ENCODE data around the gene MEST. TPM values are rescaled to one million over a fixed set of nuclear protein-coding genes. Genes with fewer than 3 reads are reported as not detected.
"Not testable (repeated sequence)": the region's sequence is repeated elsewhere in the genome, so short reads cannot be mapped to it uniquely, and the experiment has no call there.

The MEST gene, protein sequence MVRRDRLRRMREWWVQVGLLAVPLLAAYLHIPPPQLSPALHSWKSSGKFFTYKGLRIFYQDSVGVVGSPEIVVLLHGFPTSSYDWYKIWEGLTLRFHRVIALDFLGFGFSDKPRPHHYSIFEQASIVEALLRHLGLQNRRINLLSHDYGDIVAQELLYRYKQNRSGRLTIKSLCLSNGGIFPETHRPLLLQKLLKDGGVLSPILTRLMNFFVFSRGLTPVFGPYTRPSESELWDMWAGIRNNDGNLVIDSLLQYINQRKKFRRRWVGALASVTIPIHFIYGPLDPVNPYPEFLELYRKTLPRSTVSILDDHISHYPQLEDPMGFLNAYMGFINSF
- 446 TPM for total RNA-seq

GRCh38 chr7:130491841-130492522 is at the start of gene MEST:
Gene MEST, plus strand, starts transcription at chr7:130492085. Its CDS starts 229 bp downstream, at chr7:130492314.
- H3K9ac ChIP-seq (ENCODE audit: low read depth in 1 of 3, low read length in 3 of 3), result peak within 1 kb of the TSS in 2 of 3 donors; percentile 21 to 40

DNA sequence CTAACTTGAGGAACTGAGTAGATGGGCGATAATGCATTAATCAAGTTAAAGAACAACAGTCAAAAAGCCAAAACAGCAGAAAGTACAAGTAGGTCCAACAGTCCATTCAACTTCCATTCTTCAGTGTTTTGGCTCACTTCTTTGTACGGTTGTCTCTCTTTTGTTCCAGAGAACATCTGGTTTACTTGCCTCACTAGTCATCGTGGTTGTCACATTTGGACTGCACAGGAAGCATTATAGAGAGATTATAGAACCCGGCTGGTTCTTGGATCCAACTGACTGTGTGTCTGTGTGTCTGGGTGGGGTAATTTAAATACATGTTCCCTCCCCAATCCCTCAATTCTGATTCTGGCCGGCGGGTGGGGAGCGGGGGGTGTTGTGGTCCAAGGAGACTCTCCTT is 49.3 kb upstream of the MEST start:
- Histone ChIP-seq H3K27me3 (ENCODE audit: control insufficient read depth in 3 of 3, insufficient read depth in 3 of 3, low read length in 3 of 3) (no peaks in the 10 kb centered on the region), H3K36me3 (ENCODE audit: control insufficient read depth in 3 of 3, insufficient read depth in 3 of 3, low read length in 3 of 3) (no peaks in the 10 kb centered on the region), H3K9me3 (ENCODE audit: control insufficient read depth in 3 of 3, low read length in 3 of 3) (no peaks in the 10 kb centered on the region), H3K4me3 (ENCODE audit: low read length in 3 of 3) (no peak overlapping the region), H3K4me1 (ENCODE audit: control insufficient read depth in 3 of 3, insufficient read depth in 3 of 3, low read length in 3 of 3) (peaks cover 6 to 11% (median 9%) of the 10 kb centered on the region in 3 donors), H3K27ac (ENCODE audit: low read depth, low read length) (no peak overlapping the region), H3K9ac (ENCODE audit: low read depth in 1 of 3, low read length in 3 of 3) (no peak overlapping the region)

More at GRCh38 chr7:130491841-130492522, at the start of gene MEST:
- no peak within 1 kb of the TSS for H3K27ac ChIP-seq (ENCODE audit: low read depth, low read length)
- no peaks in the 10 kb centered on the region for H3K36me3 ChIP-seq (ENCODE audit: control insufficient read depth in 3 of 3, insufficient read depth in 3 of 3, low read length in 3 of 3)
- H3K27me3 ChIP-seq (ENCODE audit: control insufficient read depth in 3 of 3, insufficient read depth in 3 of 3, low read length in 3 of 3), result peaks cover 13 to 57% (median 36%) of the 10 kb centered on the region in 3 donors
- H3K4me1 ChIP-seq (ENCODE audit: control insufficient read depth in 3 of 3, insufficient read depth in 3 of 3, low read length in 3 of 3), result peaks cover 7 to 24% (median 10%) of the 10 kb centered on the region in 3 donors
- no peaks in the 10 kb centered on the region for H3K9me3 ChIP-seq (ENCODE audit: control insufficient read depth in 3 of 3, low read length in 3 of 3)
- H3K4me3 ChIP-seq (ENCODE audit: low read length in 3 of 3), result peak within 1 kb of the TSS; percentile 62 to 67 (median 63)

DNA sequence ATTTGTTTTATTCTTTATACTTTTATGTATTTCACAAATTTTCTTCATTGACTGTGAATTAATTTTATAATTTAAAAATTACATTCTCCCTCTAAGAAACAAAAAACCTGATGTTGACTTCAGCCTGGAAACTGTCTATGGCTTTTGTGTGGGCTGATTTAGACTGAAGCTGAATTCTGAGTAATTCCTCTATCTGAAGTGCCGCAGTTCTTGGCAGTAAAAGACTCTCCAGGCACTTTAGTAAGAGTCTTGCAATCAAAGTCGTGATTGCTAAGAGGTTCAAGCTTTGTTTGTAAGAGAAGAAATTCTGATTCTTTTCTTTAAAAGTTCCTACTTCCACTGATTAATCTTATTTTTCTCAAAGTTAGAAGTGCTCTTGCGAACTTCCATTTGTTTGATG is 47.7 kb upstream of the MEST start:
- H3K4me3 ChIP-seq (ENCODE audit: low read length in 3 of 3), result no peak overlapping the region
- no peaks in the 10 kb centered on the region for H3K36me3 ChIP-seq (ENCODE audit: control insufficient read depth in 3 of 3, insufficient read depth in 3 of 3, low read length in 3 of 3)
- no peak overlapping the region for H3K9ac ChIP-seq (ENCODE audit: low read depth in 1 of 3, low read length in 3 of 3)
- no peaks in the 10 kb centered on the region for H3K27me3 ChIP-seq (ENCODE audit: control insufficient read depth in 3 of 3, insufficient read depth in 3 of 3, low read length in 3 of 3)
- H3K27ac ChIP-seq (ENCODE audit: low read depth, low read length), result no peak overlapping the region
- no peaks in the 10 kb centered on the region for H3K9me3 ChIP-seq (ENCODE audit: control insufficient read depth in 3 of 3, low read length in 3 of 3)
- H3K4me1 ChIP-seq (ENCODE audit: control insufficient read depth in 3 of 3, insufficient read depth in 3 of 3, low read length in 3 of 3), result peaks cover 6 to 11% (median 9%) of the 10 kb centered on the region in 3 donors

DNA sequence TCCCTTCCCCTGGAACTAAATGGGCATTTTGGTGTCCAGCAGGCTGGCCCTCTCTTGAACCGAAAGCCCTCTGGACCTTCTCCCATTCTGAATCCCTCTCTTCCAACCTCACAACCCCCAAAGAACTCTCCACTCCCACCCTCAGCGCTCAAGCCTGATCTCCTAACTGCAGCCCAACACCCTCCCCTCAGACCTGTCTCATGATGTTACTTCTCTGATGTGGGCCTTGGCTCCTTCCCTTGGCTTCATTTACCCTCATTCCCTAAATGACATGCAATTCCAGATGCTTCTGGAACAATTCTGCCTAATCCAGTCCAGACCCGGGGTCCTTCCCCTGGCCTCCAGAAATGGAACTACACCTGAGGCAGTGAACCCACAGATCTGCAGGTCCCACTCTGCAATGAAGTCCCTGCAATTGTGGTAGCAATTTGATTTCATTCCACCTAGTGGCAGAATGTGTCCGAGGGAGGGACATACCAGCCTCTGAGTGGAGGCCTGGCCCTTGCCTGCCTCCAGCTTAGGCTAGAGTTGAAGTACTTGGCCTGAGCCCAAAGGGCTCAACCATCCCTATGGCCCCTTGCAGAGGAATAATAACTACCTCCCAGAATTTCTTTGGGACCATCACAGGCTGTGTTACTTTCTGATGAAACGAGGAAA is 47.0 kb upstream of the MEST start:
- Histone ChIP-seq H3K9me3 (ENCODE audit: control insufficient read depth in 3 of 3, low read length in 3 of 3) (no peaks in the 10 kb centered on the region), H3K4me3 (ENCODE audit: low read length in 3 of 3) (no peak overlapping the region), H3K27ac (ENCODE audit: low read depth, low read length) (no peak overlapping the region), H3K4me1 (ENCODE audit: control insufficient read depth in 3 of 3, insufficient read depth in 3 of 3, low read length in 3 of 3) (peaks cover 6 to 11% (median 9%) of the 10 kb centered on the region in 3 donors), H3K9ac (ENCODE audit: low read depth in 1 of 3, low read length in 3 of 3) (no peak overlapping the region), H3K36me3 (ENCODE audit: control insufficient read depth in 3 of 3, insufficient read depth in 3 of 3, low read length in 3 of 3) (no peaks in the 10 kb centered on the region), H3K27me3 (ENCODE audit: control insufficient read depth in 3 of 3, insufficient read depth in 3 of 3, low read length in 3 of 3) (no peaks in the 10 kb centered on the region)

DNA sequence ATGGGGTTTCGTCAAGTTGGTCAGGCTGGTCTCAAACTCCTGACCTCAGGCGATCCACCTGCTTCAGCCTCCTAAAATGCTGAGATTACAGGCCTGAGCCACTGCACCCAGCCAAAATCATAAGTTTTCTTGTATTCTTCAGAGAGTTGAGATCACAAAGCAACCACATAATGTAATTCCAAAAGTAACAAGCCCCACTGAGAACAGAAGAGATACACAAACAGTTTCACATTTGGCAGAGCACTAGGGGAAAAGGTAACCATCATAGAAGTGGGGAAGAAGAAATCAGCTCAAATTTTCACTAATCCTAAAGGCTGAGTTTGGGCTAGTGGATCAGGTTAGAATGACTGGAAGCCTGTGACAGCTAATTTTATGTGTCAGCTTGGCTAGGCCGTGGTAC is 45.6 kb upstream of the MEST start:
- H3K4me1 ChIP-seq (ENCODE audit: control insufficient read depth in 3 of 3, insufficient read depth in 3 of 3, low read length in 3 of 3), result peaks cover 5 to 7% (median 6%) of the 10 kb centered on the region in 3 donors
- H3K27ac ChIP-seq (ENCODE audit: low read depth, low read length), result no peak overlapping the region
- H3K36me3 ChIP-seq (ENCODE audit: control insufficient read depth in 3 of 3, insufficient read depth in 3 of 3, low read length in 3 of 3), result no peaks in the 10 kb centered on the region
- H3K27me3 ChIP-seq (ENCODE audit: control insufficient read depth in 3 of 3, insufficient read depth in 3 of 3, low read length in 3 of 3), result no peaks in the 10 kb centered on the region
- no peak overlapping the region for H3K9ac ChIP-seq (ENCODE audit: low read depth in 1 of 3, low read length in 3 of 3)
- no peaks in the 10 kb centered on the region for H3K9me3 ChIP-seq (ENCODE audit: control insufficient read depth in 3 of 3, low read length in 3 of 3)
- no peak overlapping the region for H3K4me3 ChIP-seq (ENCODE audit: low read length in 3 of 3)

DNA sequence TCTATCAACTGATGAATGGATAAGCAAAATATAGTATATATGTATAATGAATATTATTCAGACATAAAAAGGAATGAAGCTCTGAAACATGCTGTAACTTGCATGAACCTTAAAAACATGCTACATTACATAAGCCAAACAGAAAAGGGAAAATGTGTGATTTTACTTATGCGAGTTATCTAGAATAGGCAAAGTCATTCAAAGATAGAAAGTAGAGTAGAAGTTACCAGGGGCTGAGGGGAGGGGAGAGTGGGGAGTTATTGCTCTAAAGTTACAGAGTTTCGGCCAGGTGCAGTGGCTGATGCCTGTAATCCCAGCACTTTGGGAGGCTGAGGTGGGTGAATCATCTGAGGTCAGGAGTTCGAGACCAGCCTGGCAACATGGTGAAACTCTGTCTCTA is 40.5 kb upstream of the MEST start:
- H3K27ac ChIP-seq (ENCODE audit: low read depth, low read length); H3K4me3 ChIP-seq (ENCODE audit: low read length in 3 of 3); H3K4me1 ChIP-seq (ENCODE audit: control insufficient read depth in 3 of 3, insufficient read depth in 3 of 3, low read length in 3 of 3); H3K9me3 ChIP-seq (ENCODE audit: control insufficient read depth in 3 of 3, low read length in 3 of 3); H3K36me3 ChIP-seq (ENCODE audit: control insufficient read depth in 3 of 3, insufficient read depth in 3 of 3, low read length in 3 of 3); H3K27me3 ChIP-seq (ENCODE audit: control insufficient read depth in 3 of 3, insufficient read depth in 3 of 3, low read length in 3 of 3); H3K9ac ChIP-seq (ENCODE audit: low read depth in 1 of 3, low read length in 3 of 3): not testable (repeated sequence)

DNA sequence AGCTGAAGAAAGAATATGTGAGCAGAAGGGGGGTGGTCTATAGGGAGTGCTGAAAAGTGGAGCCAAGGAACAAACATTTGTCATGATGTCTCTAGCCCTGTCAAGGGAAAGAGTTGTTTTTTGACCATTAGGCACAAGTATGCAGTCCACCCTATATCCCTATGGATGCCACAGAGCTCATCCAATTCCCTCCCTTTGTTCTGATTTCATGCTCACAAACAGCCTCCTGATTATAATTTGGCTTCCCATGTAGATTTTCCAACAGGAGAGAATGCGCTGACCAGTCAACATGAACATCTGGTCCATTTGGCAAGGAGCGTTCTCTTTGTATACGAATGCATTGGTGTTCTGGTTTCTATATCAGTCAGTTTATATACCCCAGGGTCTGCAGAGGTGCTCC is 38.9 kb upstream of the MEST start:
- no peaks in the 10 kb centered on the region for H3K9me3 ChIP-seq (ENCODE audit: control insufficient read depth in 3 of 3, low read length in 3 of 3)
- no peaks in the 10 kb centered on the region for H3K27me3 ChIP-seq (ENCODE audit: control insufficient read depth in 3 of 3, insufficient read depth in 3 of 3, low read length in 3 of 3)
- H3K4me1 ChIP-seq (ENCODE audit: control insufficient read depth in 3 of 3, insufficient read depth in 3 of 3, low read length in 3 of 3), result no peaks in the 10 kb centered on the region
- H3K9ac ChIP-seq (ENCODE audit: low read depth in 1 of 3, low read length in 3 of 3), result no peak overlapping the region
- H3K36me3 ChIP-seq (ENCODE audit: control insufficient read depth in 3 of 3, insufficient read depth in 3 of 3, low read length in 3 of 3), result no peaks in the 10 kb centered on the region
- H3K27ac ChIP-seq (ENCODE audit: low read depth, low read length), result no peak overlapping the region
- H3K4me3 ChIP-seq (ENCODE audit: low read length in 3 of 3), result no peak overlapping the region

GRCh38 chr7:130454959-130455358 is 36.9 kb upstream of the MEST start:
- Histone ChIP-seq H3K4me3 (ENCODE audit: low read length in 3 of 3) (no peak overlapping the region), H3K4me1 (ENCODE audit: control insufficient read depth in 3 of 3, insufficient read depth in 3 of 3, low read length in 3 of 3) (no peaks in the 10 kb centered on the region), H3K9me3 (ENCODE audit: control insufficient read depth in 3 of 3, low read length in 3 of 3) (peaks cover 0 to 5% (median 0%) of the 10 kb centered on the region in 3 donors), H3K27ac (ENCODE audit: low read depth, low read length) (no peak overlapping the region), H3K36me3 (ENCODE audit: control insufficient read depth in 3 of 3, insufficient read depth in 3 of 3, low read length in 3 of 3) (no peaks in the 10 kb centered on the region), H3K9ac (ENCODE audit: low read depth in 1 of 3, low read length in 3 of 3) (no peak overlapping the region), H3K27me3 (ENCODE audit: control insufficient read depth in 3 of 3, insufficient read depth in 3 of 3, low read length in 3 of 3) (no peaks in the 10 kb centered on the region)

GRCh38 chr7:130458257-130458656 is 33.6 kb upstream of the MEST start:
- H3K9me3 ChIP-seq (ENCODE audit: control insufficient read depth in 3 of 3, low read length in 3 of 3), result peaks cover 0 to 5% (median 0%) of the 10 kb centered on the region in 3 donors
- no peak overlapping the region for H3K4me3 ChIP-seq (ENCODE audit: low read length in 3 of 3)
- no peaks in the 10 kb centered on the region for H3K36me3 ChIP-seq (ENCODE audit: control insufficient read depth in 3 of 3, insufficient read depth in 3 of 3, low read length in 3 of 3)
- H3K4me1 ChIP-seq (ENCODE audit: control insufficient read depth in 3 of 3, insufficient read depth in 3 of 3, low read length in 3 of 3), result no peaks in the 10 kb centered on the region
- H3K27ac ChIP-seq (ENCODE audit: low read depth, low read length), result no peak overlapping the region
- H3K9ac ChIP-seq (ENCODE audit: low read depth in 1 of 3, low read length in 3 of 3), result no peak overlapping the region
- no peaks in the 10 kb centered on the region for H3K27me3 ChIP-seq (ENCODE audit: control insufficient read depth in 3 of 3, insufficient read depth in 3 of 3, low read length in 3 of 3)

DNA sequence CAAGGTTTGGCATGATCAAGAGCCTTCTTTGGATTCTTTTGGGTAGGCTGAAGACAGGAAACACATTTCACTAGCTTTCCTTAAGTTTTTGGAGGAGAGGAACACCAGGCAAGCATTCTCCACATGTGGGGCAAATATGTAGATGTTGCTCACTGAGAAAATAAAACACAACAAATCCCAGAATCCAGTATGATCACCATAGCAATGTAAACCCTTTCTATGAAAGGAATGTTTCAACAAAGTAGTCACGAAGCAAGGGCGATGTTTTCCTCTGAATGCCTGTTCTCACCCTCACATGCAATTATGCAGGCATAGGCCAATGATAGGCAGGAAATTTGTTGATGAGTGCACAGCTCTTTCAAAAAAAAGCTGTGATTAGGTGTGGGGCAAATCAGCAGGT is 30.6 kb upstream of the MEST start:
- no peaks in the 10 kb centered on the region for H3K27me3 ChIP-seq (ENCODE audit: control insufficient read depth in 3 of 3, insufficient read depth in 3 of 3, low read length in 3 of 3)
- H3K4me1 ChIP-seq (ENCODE audit: control insufficient read depth in 3 of 3, insufficient read depth in 3 of 3, low read length in 3 of 3), result no peaks in the 10 kb centered on the region
- H3K36me3 ChIP-seq (ENCODE audit: control insufficient read depth in 3 of 3, insufficient read depth in 3 of 3, low read length in 3 of 3), result no peaks in the 10 kb centered on the region
- no peak overlapping the region for H3K4me3 ChIP-seq (ENCODE audit: low read length in 3 of 3)
- peaks cover 0 to 5% (median 0%) of the 10 kb centered on the region in 3 donors for H3K9me3 ChIP-seq (ENCODE audit: control insufficient read depth in 3 of 3, low read length in 3 of 3)
- H3K9ac ChIP-seq (ENCODE audit: low read depth in 1 of 3, low read length in 3 of 3), result no peak overlapping the region
- no peak overlapping the region for H3K27ac ChIP-seq (ENCODE audit: low read depth, low read length)

Data from skeletal muscle tissue (tissue), 4 donors.